HCT116 (cell line): Measurements from ENCODE around the gene SPATA6. TPM values are rescaled to one million over a fixed set of nuclear protein-coding genes. Genes with fewer than 3 reads are reported as not detected.

Source experiments
- ATAC-seq: fragments of 200-7000 bp; cut with Tn5 transposase; 2 replicates; pipeline ENCODE4 v1.9.1; 2020; ENCODE audit warnings: mild to moderate bottlenecking, moderate library complexity
- BruUV-seq: library from RNA; stranded (reverse); fragments of 400-500 nt; replicated peaks from 2 replicates; lab custom pipeline; 2021; lab: Mats Ljungman, UMichigan
- CTCF ChIA-PET: fragments of 300-600 bp; sonication (Branson Sonifier 250); formaldehyde crosslinking; loops from one replicate; lab custom pipeline; 2021; ENCODE audit warnings: antibody characterized with exemption; lab: Charles Lee
- POLR2A ChIA-PET: fragments of 300-600, 350-600 bp; sonication (Branson Sonifier 250); formaldehyde crosslinking; loops from one replicate; lab custom pipeline; 2021; ENCODE audit warnings: antibody characterized with exemption; lab: Charles Lee
- RAD21 ChIA-PET, 2 experiments: fragments of 300-600 bp; sonication (Branson Sonifier 250); formaldehyde crosslinking; loops; one replicate each; lab custom pipeline; 2023; ENCODE audit warnings: low total read pairs in 2 of 2; ENCODE audit not compliant: uncharacterized antibody in 2 of 2, unreplicated experiment in 2 of 2, low non-redundant PET in 1 of 2; lab: Charles Lee
- DNase-seq: peaks from one replicate; pipeline ENCODE4 v3.0.0-alpha.2; 2010; ENCODE audit warnings: low read depth, low spot score
- H2AFZ ChIP-seq: fragments of 200-600 bp; shearing (Covaris generic), sonication (generic); 2 replicates; pipeline ENCODE4 v1.6.1; 2017; ENCODE audit warnings: low read depth, mixed run types, mixed read lengths, antibody characterized with exemption, low read length; ENCODE audit not compliant: poor library complexity, severe bottlenecking
- H3K27ac ChIP-seq: 2 replicates; pipeline ENCODE4 v1.5.1; 2012; ENCODE audit warnings: low read depth, low read length
- H3K27me3 ChIP-seq: fragments of 200-600 bp; sonication (generic); 2 replicates; pipeline ENCODE4 v1.6.1; 2016; ENCODE audit warnings: mixed run types, low read length, mixed read lengths; ENCODE audit not compliant: insufficient read depth
- H3K36me3 ChIP-seq, 2 experiments: fragments of 200-500 bp in 1 of 2; fragments of 200-600 bp in 1 of 2; sonication (Bioruptor generic) in 1 of 2; sonication (generic) in 1 of 2; 2 replicates each; pipeline versions ENCODE4 v1.5.1 to v1.6.1; 2014 to 2016; ENCODE audit warnings: low read length in 2 of 2, inconsistent platforms in 1 of 2, mixed read lengths in 1 of 2, mixed run types in 1 of 2; ENCODE audit not compliant: insufficient read depth in 2 of 2, control insufficient read depth in 1 of 2
- H3K4me1 ChIP-seq, 2 experiments: fragments of 200-600 bp in 1 of 2; sonication (generic) in 1 of 2; 2 replicates each; pipeline versions ENCODE4 v1.5.1 to v1.6.1; 2012 to 2017; ENCODE audit warnings: low read length in 2 of 2, inconsistent platforms in 1 of 2, mild to moderate bottlenecking in 1 of 2, mixed read lengths in 1 of 2, mixed run types in 1 of 2, moderate library complexity in 1 of 2; ENCODE audit not compliant: insufficient read depth in 2 of 2, control insufficient read depth in 1 of 2
- H3K4me2 ChIP-seq: fragments of 200-600 bp; sonication (generic); 2 replicates; pipeline ENCODE4 v1.6.1; 2017; ENCODE audit warnings: mixed run types, low read length, mixed read lengths
- H3K4me3 ChIP-seq, 2 experiments: fragments of 200-600 bp in 1 of 2; sonication (generic) in 1 of 2; replicated peaks in 1 of 2; 2 replicates each; pipeline ENCODE4 v1.5.1; 2011 to 2016; ENCODE audit warnings: low read length in 2 of 2, control low read depth in 1 of 2, low read depth in 1 of 2, mild to moderate bottlenecking in 1 of 2, mixed read lengths in 1 of 2, mixed run types in 1 of 2
- H3K79me2 ChIP-seq: fragments of 200-600 bp; sonication (generic); 2 replicates; pipeline ENCODE4 v1.6.1; 2017; ENCODE audit warnings: mild to moderate bottlenecking, mixed run types, low read length, moderate library complexity, mixed read lengths; ENCODE audit not compliant: insufficient read depth
- H3K9ac ChIP-seq: fragments of 200-600 bp; sonication (generic); 2 replicates; pipeline ENCODE4 v1.6.1; 2016; ENCODE audit warnings: low read length, mixed read lengths
- H3K9me2 ChIP-seq: fragments of 200-600 bp; sonication (generic), shearing (Covaris generic); 2 replicates; pipeline ENCODE4 v1.6.1; 2017; ENCODE audit warnings: mixed run types, mild to moderate bottlenecking, moderate library complexity; ENCODE audit not compliant: insufficient read depth
- H3K9me3 ChIP-seq, 2 experiments: fragments of 200-500 bp in 1 of 2; fragments of 200-600 bp in 1 of 2; sonication (Bioruptor generic) in 1 of 2; sonication (generic) in 1 of 2; 2 replicates each; pipeline ENCODE4 v1.6.1; 2014 to 2017; ENCODE audit warnings: low read length in 2 of 2, mixed read lengths in 2 of 2, inconsistent platforms in 1 of 2, low read depth in 1 of 2, mild to moderate bottlenecking in 1 of 2, mixed run types in 1 of 2, moderate library complexity in 1 of 2; ENCODE audit not compliant: control insufficient read depth in 1 of 2, insufficient read depth in 1 of 2
- H4K20me1 ChIP-seq: fragments of 200-600 bp; sonication (generic), shearing (Covaris generic); 2 replicates; pipeline ENCODE4 v1.6.1; 2017; ENCODE audit warnings: mixed run types, mild to moderate bottlenecking, moderate library complexity; ENCODE audit not compliant: insufficient read depth
- CBX3 ChIP-seq: IDR thresholded peaks from 2 replicates; pipeline ENCODE4 v1.6.1; 2012; ENCODE audit warnings: low read depth
- CTCF ChIP-seq, 3 experiments: fragments of 200-600 bp in 1 of 3; sonication (generic) in 1 of 3; IDR thresholded peaks in 2 of 3; conservative IDR thresholded peaks in 1 of 3; 2 replicates each; pipeline ENCODE4 v1.5.1; 2012 to 2017; ENCODE audit warnings: low read depth in 2 of 3, low read length in 2 of 3, antibody characterized with exemption in 1 of 3, borderline replicate concordance in 1 of 3, control low read depth in 1 of 3, mild to moderate bottlenecking in 1 of 3, mixed read lengths in 1 of 3, mixed run types in 1 of 3, moderate library complexity in 1 of 3; ENCODE audit not compliant: insufficient read depth in 1 of 3
- ELF1 ChIP-seq: IDR thresholded peaks from 2 replicates; pipeline ENCODE4 v1.6.1; 2012; ENCODE audit warnings: low read depth, borderline replicate concordance
- EZH2 ChIP-seq: fragments of 200-600 bp; sonication (generic); IDR thresholded peaks from 2 replicates; pipeline ENCODE4 v1.6.1; 2017; ENCODE audit warnings: antibody characterized with exemption, mixed run types
- EZH2phosphoT487 ChIP-seq: fragments of 200-600 bp; IDR thresholded peaks from 2 replicates; pipeline ENCODE4 v1.6.1; 2018; ENCODE audit warnings: antibody characterized with exemption, borderline replicate concordance
- FOSL1 ChIP-seq: IDR thresholded peaks from 2 replicates; pipeline ENCODE4 v1.6.1; 2012; ENCODE audit warnings: low read depth
- MAX ChIP-seq: IDR thresholded peaks from 2 replicates; pipeline ENCODE4 v1.6.1; 2012
- POLR2A ChIP-seq: IDR thresholded peaks from 2 replicates; pipeline ENCODE4 v1.7.0; 2011; ENCODE audit warnings: borderline replicate concordance; ENCODE audit not compliant: insufficient read depth, insufficient read length; ENCODE audit errors: extremely low read depth
- POLR2AphosphoS5 ChIP-seq: IDR thresholded peaks from 2 replicates; pipeline ENCODE4 v1.6.1; 2011; ENCODE audit warnings: mild to moderate bottlenecking, low read depth, low read length, moderate library complexity
- RAD21 ChIP-seq: IDR thresholded peaks from 2 replicates; pipeline ENCODE4 v1.6.1; 2012; ENCODE audit warnings: low read depth, mild to moderate bottlenecking
- REST ChIP-seq: IDR thresholded peaks from 2 replicates; pipeline ENCODE4 v1.6.1; 2012; ENCODE audit warnings: low read depth
- SIN3A ChIP-seq: IDR thresholded peaks from 2 replicates; pipeline ENCODE4 v1.6.1; 2012; ENCODE audit warnings: low read depth
- SP1 ChIP-seq: IDR thresholded peaks from 2 replicates; pipeline ENCODE4 v1.6.1; 2012; ENCODE audit warnings: low read depth
- SRF ChIP-seq: IDR thresholded peaks from 2 replicates; pipeline ENCODE4 v1.6.1; 2012; ENCODE audit warnings: low read depth
- TCF7L2 ChIP-seq: IDR thresholded peaks from 2 replicates; pipeline ENCODE4 v1.7.0; 2011; ENCODE audit warnings: borderline replicate concordance, inconsistent platforms; ENCODE audit not compliant: insufficient read depth, insufficient read length; ENCODE audit errors: extremely low read depth
- YY1 ChIP-seq: IDR thresholded peaks from 2 replicates; pipeline ENCODE4 v1.6.1; 2011; ENCODE audit warnings: low read length, low read depth, moderate library complexity, mild to moderate bottlenecking; ENCODE audit not compliant: insufficient replicate concordance; ENCODE audit errors: extremely low read depth
- ZBTB33 ChIP-seq: IDR thresholded peaks from 2 replicates; pipeline ENCODE4 v1.6.1; 2011; ENCODE audit warnings: mild to moderate bottlenecking, low read length, moderate library complexity; ENCODE audit not compliant: insufficient replicate concordance; ENCODE audit errors: extremely low read depth
- ZFX ChIP-seq: fragments of 450-650 bp; IDR thresholded peaks from 2 replicates; pipeline ENCODE4 v1.6.1; 2017
- ZNF274 ChIP-seq: fragments of 200-500 bp; sonication (Bioruptor generic); IDR thresholded peaks from 2 replicates; pipeline ENCODE4 v1.6.1; 2014; ENCODE audit warnings: mild to moderate bottlenecking, low read depth, low read length, inconsistent platforms
- intact Hi-C: fragments of 100-400 bp; cut with micrococcal nuclease; formaldehyde crosslinking; loops from 2 replicates; pipeline ENCODE4 v1.10.0; 2022
- total RNA-seq: library from RNA; stranded (reverse); gene quantifications from one replicate; pipeline ENCODE4 v1.2.1, GENCODE V29; 2021; ENCODE audit not compliant: unreplicated experiment

The SPATA6 gene
- total RNA-seq, 1 experiment from 2014 or later, result 8.6 TPM

GRCh38 chr1:48333316-48333715 lies 138.7 kb downstream of the SPATA6 start:
- H2AFZ ChIP-seq, result no peak overlapping the region
- no peaks in the 10 kb centered on the region for H4K20me1 ChIP-seq
- no peak for TF ChIP-seq SRF
- no peak for TF ChIP-seq ELF1
- TF ChIP-seq CBX3, result no peak
- no peak for TF ChIP-seq REST
- no peak for TF ChIP-seq EZH2
- TF ChIP-seq ZBTB33, result no peak
- no peak for TF ChIP-seq FOSL1
- TF ChIP-seq RAD21, result no peak
- TF ChIP-seq SIN3A, result no peak
- TF ChIP-seq MAX, result no peak
- TF ChIP-seq CTCF (IDR thresholded peaks at IDR 0.05 in 2 of 3, conservative IDR thresholded peaks at IDR 0.05 in 1 of 3; ENCODE audit: borderline replicate concordance in 1 of 3, insufficient read depth in 1 of 3, low read depth in 2 of 3, low read length in 2 of 3), result no peak
- no peak for TF ChIP-seq ZNF274
- no peak for TF ChIP-seq YY1
- TF ChIP-seq POLR2A, result no peak
- no peak for TF ChIP-seq EZH2phosphoT487
- no peak for TF ChIP-seq SP1
- no peak for TF ChIP-seq ZFX
- no peak for TF ChIP-seq POLR2AphosphoS5
- no peak for TF ChIP-seq TCF7L2
- DNase-seq (no peak), ATAC-seq (no peak)
- RAD21 ChIA-PET, result no interaction called here
- no peaks in the 10 kb centered on the region for H3K36me3 ChIP-seq
- CTCF ChIA-PET, result no interaction called here
- no peaks in the 10 kb centered on the region for H3K9me2 ChIP-seq
- H3K4me2 ChIP-seq, result no peak overlapping the region
- H3K4me3 ChIP-seq, result no peak overlapping the region
- intact Hi-C loops, result no loop called here
- H3K27me3 ChIP-seq, result no peaks in the 10 kb centered on the region
- no peak overlapping the region for H3K27ac ChIP-seq
- BruUV-seq, result no TSS peak
- H3K9ac ChIP-seq, result no peak overlapping the region
- H3K79me2 ChIP-seq, result no peaks in the 10 kb centered on the region
- H3K9me3 ChIP-seq, result no peaks in the 10 kb centered on the region
- H3K4me1 ChIP-seq, result no peaks in the 10 kb centered on the region
- POLR2A ChIA-PET, result no interaction called here
